ENCODE measurements around the gene SPINK7.

SPINK7 gene

DNA sequence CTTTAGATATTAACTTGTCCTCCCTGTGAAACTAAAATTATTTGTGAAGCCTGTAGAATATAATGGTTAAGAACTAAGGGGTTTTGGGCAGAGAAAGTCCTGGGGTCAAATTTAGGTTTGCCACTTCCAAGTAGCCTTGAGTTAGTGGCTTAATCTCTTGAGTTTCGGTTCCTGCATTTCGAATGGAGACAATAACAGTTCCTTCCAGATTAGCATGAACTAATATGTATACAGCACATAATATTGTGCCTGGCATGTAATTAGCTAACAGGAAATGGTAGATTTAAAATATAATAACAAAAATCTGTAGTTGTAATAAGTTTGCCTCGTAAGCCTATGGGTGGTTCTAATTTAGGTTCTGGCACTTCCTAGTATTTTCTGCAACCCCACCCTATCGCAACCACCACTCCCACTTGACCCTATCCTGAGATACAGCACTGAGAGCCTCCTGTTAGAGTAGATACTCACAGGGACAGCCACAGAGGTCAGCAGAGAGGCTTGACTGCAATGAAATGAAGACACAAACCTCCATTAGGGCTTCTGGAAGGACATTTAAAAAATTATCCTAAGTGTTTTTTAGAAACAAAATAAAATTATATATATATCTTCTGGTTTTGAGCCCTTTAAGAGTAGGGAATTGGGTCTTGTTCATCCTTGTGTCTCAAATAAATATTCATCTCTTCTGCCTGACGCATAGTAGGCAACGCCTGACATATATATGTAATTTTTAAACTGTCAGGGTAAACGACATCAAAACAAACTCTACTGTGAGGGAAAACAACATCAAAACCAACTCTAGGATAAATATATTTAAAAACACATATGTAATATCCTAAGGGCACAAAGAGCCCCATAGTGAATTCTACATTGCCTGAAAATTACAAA, 31.6 kb downstream of the SPINK7 start:
- DNase-seq = peak in 3 of 4 experiments; percentile 3 to 37 (median 14)

DNA sequence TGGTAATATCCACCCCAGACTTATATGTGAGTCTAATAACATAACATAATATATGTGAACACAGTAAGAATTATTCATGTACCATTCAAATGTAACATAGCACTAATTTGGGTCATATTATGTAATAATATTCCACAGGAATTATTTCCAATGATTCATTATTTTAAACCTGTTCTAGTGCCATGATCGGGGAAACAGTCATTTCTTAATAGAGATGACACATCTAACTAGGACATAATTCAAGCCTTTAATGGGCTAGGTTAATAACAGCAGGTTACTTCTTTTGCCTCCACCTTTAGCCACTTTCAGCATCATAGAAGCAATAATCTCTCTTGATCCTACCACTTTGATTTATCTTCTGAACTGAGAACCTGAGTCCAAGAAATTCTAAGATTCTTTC, 35.5 kb downstream of the SPINK7 start:
- no peak for DNase-seq

DNA sequence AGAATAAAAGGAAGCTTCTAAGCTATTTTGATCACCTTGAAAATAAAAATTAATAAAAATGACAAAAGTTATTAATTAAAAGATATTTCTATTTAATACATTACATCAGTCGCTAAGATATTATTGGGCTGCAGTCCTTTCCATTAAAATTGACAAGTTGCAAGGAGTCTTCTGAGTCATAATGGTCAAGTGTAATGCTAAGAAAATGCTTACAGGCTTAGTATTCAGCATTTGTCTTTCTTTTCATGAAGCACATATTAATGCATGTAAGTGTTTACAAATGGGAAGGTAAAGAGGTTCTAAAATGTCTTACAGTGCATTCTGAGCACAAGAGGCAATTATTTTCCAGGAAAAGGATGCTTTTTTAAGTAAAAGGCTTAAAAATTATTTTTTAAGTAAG, 40.5 kb downstream of the SPINK7 start:
- no peak for DNase-seq

DNA sequence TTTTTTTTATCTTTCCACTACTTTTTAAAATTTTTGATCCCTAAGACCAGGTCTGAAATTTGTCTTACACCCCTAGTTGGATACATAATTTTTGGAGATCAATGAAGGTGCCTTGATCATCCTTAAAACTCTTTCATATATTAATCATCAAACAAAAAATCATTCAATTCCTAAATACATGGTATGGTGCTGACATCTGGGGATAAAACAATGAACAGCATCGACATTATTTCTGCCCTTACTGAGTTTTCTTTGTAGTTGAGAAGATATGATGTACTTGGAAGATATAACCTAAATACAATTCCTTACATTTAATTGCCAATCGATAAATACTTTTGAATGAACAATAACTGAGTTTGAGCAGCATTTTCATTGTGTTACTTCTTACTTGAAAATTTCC, 41.4 kb downstream of the SPINK7 start:
- no peak for DNase-seq

DNA sequence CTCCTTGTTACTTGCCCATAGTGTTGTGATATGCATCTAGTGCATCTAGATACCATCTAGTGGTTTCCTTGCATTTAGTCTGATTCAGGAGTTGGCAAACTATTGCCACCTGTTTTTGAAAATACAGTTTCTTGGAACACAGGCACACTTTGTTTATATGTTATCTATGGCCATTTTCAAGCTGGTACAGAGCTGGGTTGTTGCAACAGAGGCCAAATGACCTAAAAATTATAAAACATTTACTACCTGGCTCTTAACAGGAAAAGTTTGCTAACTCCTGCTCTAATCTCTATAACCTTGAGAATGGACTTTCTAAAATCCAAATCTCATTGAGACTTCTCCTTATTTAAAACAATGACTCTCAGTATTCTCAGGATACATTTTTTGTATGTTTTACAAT, 52.1 kb downstream of the SPINK7 start:
- no peak for DNase-seq

All from suppressor macrophage (primary cell).